ENCODE data around the gene SEC61A2.
A peak's percentile ranks its signal among the peaks of the same experiment; 100 is the strongest.

Gene SEC61A2

GRCh38 chr10:12187321-12187905 is 57.9 kb downstream of the SEC61A2 start:
- Histone ChIP-seq H3K79me2 (ENCODE audit: control insufficient read depth, insufficient read depth, low read length) (peaks cover 18% of the 10 kb centered on the region), H3K79me1 (ENCODE audit: low read length) (peaks cover 7% of the 10 kb centered on the region), H2BK15ac (replicated peaks; ENCODE audit: low read depth) (no peak overlapping the region), H2BK120ac (ENCODE audit: low read depth, low read length) (no peak overlapping the region), H2BK5ac (ENCODE audit: low read length) (no peak overlapping the region), H4K5ac (ENCODE audit: low read length) (no peak overlapping the region), H3K27ac (ENCODE audit: low read depth, low read length) (no peak overlapping the region), H3K4me2 (ENCODE audit: low read length) (no peak overlapping the region), H3K4ac (ENCODE audit: low read depth, low read length) (no peak overlapping the region), H3K56ac (ENCODE audit: low read length) (no peak overlapping the region), H3K4me1 (ENCODE audit: control insufficient read depth, low read depth, low read length) (no peaks in the 10 kb centered on the region), H3K18ac (ENCODE audit: low read length) (no peak overlapping the region), H3K4me3 (ENCODE audit: low read length) (no peak overlapping the region), H4K8ac (ENCODE audit: low read depth, low read length) (no peak overlapping the region), H3K36me3 (ENCODE audit: control insufficient read depth, insufficient read depth, low read length) (peaks cover 5% of the 10 kb centered on the region), H3K9ac (ENCODE audit: low read length) (no peak overlapping the region), H3K23ac (ENCODE audit: low read length) (no peak overlapping the region), H2AK5ac (ENCODE audit: low read length) (no peak overlapping the region), H3K27me3 (ENCODE audit: insufficient read depth, low read length, poor library complexity) (no peaks in the 10 kb centered on the region)
- no peak for DNase-seq
- WGBS (ENCODE audit: extremely low coverage, insufficient coverage, low lambda C conversion rate), result no CpG with 5 or more reads among the region's 5 CpGs

GRCh38 chr10:12188656-12189055 is 59.2 kb downstream of the SEC61A2 start:
- H3K4me3 ChIP-seq (ENCODE audit: low read length), result no peak overlapping the region
- H3K18ac ChIP-seq (ENCODE audit: low read length), result no peak overlapping the region
- no peak overlapping the region for H3K27ac ChIP-seq (ENCODE audit: low read depth, low read length)
- H2BK5ac ChIP-seq (ENCODE audit: low read length), result no peak overlapping the region
- H3K56ac ChIP-seq (ENCODE audit: low read length), result no peak overlapping the region
- no peak overlapping the region for H2BK15ac ChIP-seq (replicated peaks; ENCODE audit: low read depth)
- no peak overlapping the region for H3K23ac ChIP-seq (ENCODE audit: low read length)
- no peak overlapping the region for H3K4ac ChIP-seq (ENCODE audit: low read depth, low read length)
- H3K79me1 ChIP-seq (ENCODE audit: low read length), result peaks cover 9% of the 10 kb centered on the region
- H2AK5ac ChIP-seq (ENCODE audit: low read length), result no peak overlapping the region
- H3K9ac ChIP-seq (ENCODE audit: low read length), result no peak overlapping the region
- WGBS (ENCODE audit: extremely low coverage, insufficient coverage, low lambda C conversion rate), result no CpG with 5 or more reads among the region's 6 CpGs
- no peaks in the 10 kb centered on the region for H3K27me3 ChIP-seq (ENCODE audit: insufficient read depth, low read length, poor library complexity)
- peaks cover 25% of the 10 kb centered on the region for H3K79me2 ChIP-seq (ENCODE audit: control insufficient read depth, insufficient read depth, low read length)
- H4K5ac ChIP-seq (ENCODE audit: low read length), result no peak overlapping the region
- no peak overlapping the region for H3K4me2 ChIP-seq (ENCODE audit: low read length)
- peaks cover 3% of the 10 kb centered on the region for H3K36me3 ChIP-seq (ENCODE audit: control insufficient read depth, insufficient read depth, low read length)
- no peak overlapping the region for H4K8ac ChIP-seq (ENCODE audit: low read depth, low read length)
- no peak for DNase-seq
- H2BK120ac ChIP-seq (ENCODE audit: low read depth, low read length), result no peak overlapping the region
- H3K4me1 ChIP-seq (ENCODE audit: control insufficient read depth, low read depth, low read length), result no peaks in the 10 kb centered on the region

- H3K79me1 ChIP-seq (ENCODE audit: low read length), result peaks cover 9% of the 10 kb centered on the region
- H3K4me3 ChIP-seq (ENCODE audit: low read length), result no peak overlapping the region
- no peak overlapping the region for H3K4me2 ChIP-seq (ENCODE audit: low read length)
- no peak overlapping the region for H4K8ac ChIP-seq (ENCODE audit: low read depth, low read length)
- no peak overlapping the region for H3K23ac ChIP-seq (ENCODE audit: low read length)
- peaks cover 3% of the 10 kb centered on the region for H3K36me3 ChIP-seq (ENCODE audit: control insufficient read depth, insufficient read depth, low read length)
- no CpG with 5 or more reads among the region's 10 CpGs for WGBS (ENCODE audit: extremely low coverage, insufficient coverage, low lambda C conversion rate)
- H2BK5ac ChIP-seq (ENCODE audit: low read length), result no peak overlapping the region
- H3K4me1 ChIP-seq (ENCODE audit: control insufficient read depth, low read depth, low read length), result no peaks in the 10 kb centered on the region
- no peak overlapping the region for H2BK120ac ChIP-seq (ENCODE audit: low read depth, low read length)
- no peak overlapping the region for H3K4ac ChIP-seq (ENCODE audit: low read depth, low read length)
- no peak for DNase-seq
- no peak overlapping the region for H2AK5ac ChIP-seq (ENCODE audit: low read length)
- H3K9ac ChIP-seq (ENCODE audit: low read length), result no peak overlapping the region
- no peak overlapping the region for H3K27ac ChIP-seq (ENCODE audit: low read depth, low read length)
- H2BK15ac ChIP-seq (replicated peaks; ENCODE audit: low read depth), result no peak overlapping the region
- H3K27me3 ChIP-seq (ENCODE audit: insufficient read depth, low read length, poor library complexity), result no peaks in the 10 kb centered on the region
- H3K79me2 ChIP-seq (ENCODE audit: control insufficient read depth, insufficient read depth, low read length), result peaks cover 31% of the 10 kb centered on the region
- no peak overlapping the region for H4K5ac ChIP-seq (ENCODE audit: low read length)
- H3K18ac ChIP-seq (ENCODE audit: low read length), result no peak overlapping the region
- H3K56ac ChIP-seq (ENCODE audit: low read length), result no peak overlapping the region
Observed at GRCh38 chr10:12189426-12189825, 59.9 kb downstream of the SEC61A2 start.

GRCh38 chr10:12191715-12192114 is 62.2 kb downstream of the SEC61A2 start:
- DNase-seq, result no peak
- Histone ChIP-seq H4K8ac (ENCODE audit: low read depth, low read length) (no peak overlapping the region), H3K36me3 (ENCODE audit: control insufficient read depth, insufficient read depth, low read length) (peaks cover 1% of the 10 kb centered on the region), H3K79me1 (ENCODE audit: low read length) (peaks cover 16% of the 10 kb centered on the region), H3K56ac (ENCODE audit: low read length) (no peak overlapping the region), H3K27me3 (ENCODE audit: insufficient read depth, low read length, poor library complexity) (no peaks in the 10 kb centered on the region), H3K4me3 (ENCODE audit: low read length) (no peak overlapping the region), H2BK5ac (ENCODE audit: low read length) (no peak overlapping the region), H4K5ac (ENCODE audit: low read length) (no peak overlapping the region), H3K18ac (ENCODE audit: low read length) (no peak overlapping the region), H3K23ac (ENCODE audit: low read length) (no peak overlapping the region), H3K4me1 (ENCODE audit: control insufficient read depth, low read depth, low read length) (no peaks in the 10 kb centered on the region), H2AK5ac (ENCODE audit: low read length) (no peak overlapping the region), H3K9ac (ENCODE audit: low read length) (no peak overlapping the region), H2BK15ac (replicated peaks; ENCODE audit: low read depth) (no peak overlapping the region), H3K79me2 (ENCODE audit: control insufficient read depth, insufficient read depth, low read length) (peaks cover 50% of the 10 kb centered on the region), H2BK120ac (ENCODE audit: low read depth, low read length) (no peak overlapping the region), H3K4me2 (ENCODE audit: low read length) (no peak overlapping the region), H3K27ac (ENCODE audit: low read depth, low read length) (no peak overlapping the region), H3K4ac (ENCODE audit: low read depth, low read length) (no peak overlapping the region)
- no CpG with 5 or more reads among the region's 3 CpGs for WGBS (ENCODE audit: extremely low coverage, insufficient coverage, low lambda C conversion rate)

- no peak overlapping the region for H4K8ac ChIP-seq (ENCODE audit: low read depth, low read length)
- H3K79me2 ChIP-seq (ENCODE audit: control insufficient read depth, insufficient read depth, low read length), result peaks cover 55% of the 10 kb centered on the region
- H2BK5ac ChIP-seq (ENCODE audit: low read length), result no peak overlapping the region
- no peak overlapping the region for H3K27ac ChIP-seq (ENCODE audit: low read depth, low read length)
- H3K4me3 ChIP-seq (ENCODE audit: low read length), result no peak overlapping the region
- no peaks in the 10 kb centered on the region for H3K4me1 ChIP-seq (ENCODE audit: control insufficient read depth, low read depth, low read length)
- H3K79me1 ChIP-seq (ENCODE audit: low read length), result peaks cover 15% of the 10 kb centered on the region
- H4K5ac ChIP-seq (ENCODE audit: low read length), result no peak overlapping the region
- H3K23ac ChIP-seq (ENCODE audit: low read length), result no peak overlapping the region
- H3K4ac ChIP-seq (ENCODE audit: low read depth, low read length), result no peak overlapping the region
- H3K18ac ChIP-seq (ENCODE audit: low read length), result no peak overlapping the region
- no peak overlapping the region for H3K4me2 ChIP-seq (ENCODE audit: low read length)
- no CpG with 5 or more reads among the region's 5 CpGs for WGBS (ENCODE audit: extremely low coverage, insufficient coverage, low lambda C conversion rate)
- no peak overlapping the region for H2AK5ac ChIP-seq (ENCODE audit: low read length)
- H3K56ac ChIP-seq (ENCODE audit: low read length), result no peak overlapping the region
- no peak overlapping the region for H2BK120ac ChIP-seq (ENCODE audit: low read depth, low read length)
- no peak overlapping the region for H2BK15ac ChIP-seq (replicated peaks; ENCODE audit: low read depth)
- peaks cover 1% of the 10 kb centered on the region for H3K36me3 ChIP-seq (ENCODE audit: control insufficient read depth, insufficient read depth, low read length)
- H3K9ac ChIP-seq (ENCODE audit: low read length), result no peak overlapping the region
- no peak for DNase-seq
- H3K27me3 ChIP-seq (ENCODE audit: insufficient read depth, low read length, poor library complexity), result no peaks in the 10 kb centered on the region
Observed at GRCh38 chr10:12193193-12193592, 63.7 kb downstream of the SEC61A2 start.

GRCh38 chr10:12194752-12195271 is 65.3 kb downstream of the SEC61A2 start:
- Histone ChIP-seq H3K4ac (ENCODE audit: low read depth, low read length) (peak overlapping the region; percentile 65), H3K18ac (ENCODE audit: low read length) (no peak overlapping the region), H2BK15ac (replicated peaks; ENCODE audit: low read depth) (no peak overlapping the region), H3K23ac (ENCODE audit: low read length) (no peak overlapping the region), H3K9ac (ENCODE audit: low read length) (peak overlapping the region; percentile 95), H3K4me2 (ENCODE audit: low read length) (peak overlapping the region; percentile 94), H2AK5ac (ENCODE audit: low read length) (no peak overlapping the region), H3K79me2 (ENCODE audit: control insufficient read depth, insufficient read depth, low read length) (peaks cover 61% of the 10 kb centered on the region), H4K5ac (ENCODE audit: low read length) (no peak overlapping the region), H3K56ac (ENCODE audit: low read length) (peak overlapping the region; percentile 97), H3K4me1 (ENCODE audit: control insufficient read depth, low read depth, low read length) (no peaks in the 10 kb centered on the region), H3K27me3 (ENCODE audit: insufficient read depth, low read length, poor library complexity) (no peaks in the 10 kb centered on the region), H3K79me1 (ENCODE audit: low read length) (peaks cover 18% of the 10 kb centered on the region), H3K27ac (ENCODE audit: low read depth, low read length) (no peak overlapping the region), H3K4me3 (ENCODE audit: low read length) (peak overlapping the region; percentile 99), H3K36me3 (ENCODE audit: control insufficient read depth, insufficient read depth, low read length) (peaks cover 1% of the 10 kb centered on the region), H2BK5ac (ENCODE audit: low read length) (no peak overlapping the region), H4K8ac (ENCODE audit: low read depth, low read length) (peak overlapping the region; percentile 7), H2BK120ac (ENCODE audit: low read depth, low read length) (no peak overlapping the region)
- peak; percentile 28 for DNase-seq
- no CpG with 5 or more reads among the region's 27 CpGs for WGBS (ENCODE audit: extremely low coverage, insufficient coverage, low lambda C conversion rate)
